Heart left ventricle (tissue), 16 donors: ENCODE results near the gene AP4E1. TPM values are rescaled to one million over a fixed set of nuclear protein-coding genes. Genes with fewer than 3 reads are reported as not detected.

Source experiments
- ATAC-seq, 4 donors: fragments of 200-7000 bp; cut with Tn5 transposase; one replicate each; pipeline ENCODE4 v1.9.1; 2020 to 2022; ENCODE audit warnings: moderate library complexity in 4 of 4, mild to moderate bottlenecking in 3 of 4, moderate number of reproducible peaks in 1 of 4
- DNase-seq, 5 donors: peaks; one replicate each; pipeline ENCODE4 v3.0.0-alpha.2; 2020
- H3K27ac ChIP-seq, 12 donors: fragments of 200-600 bp; sonication (generic) in 4 of 12; one replicate each; pipeline versions ENCODE4 v1.5.0 to v1.8.0; 2016 to 2022; ENCODE audit warnings: mild to moderate bottlenecking in 2 of 12
- H3K27me3 ChIP-seq, 9 donors: fragments of 200-600 bp; sonication (generic) in 2 of 9; one replicate each; pipeline versions ENCODE4 v1.5.1 to v1.8.0; 2016 to 2022; ENCODE audit warnings: mild to moderate bottlenecking in 3 of 9
- H3K36me3 ChIP-seq, 9 donors: fragments of 200-600 bp; sonication (generic) in 2 of 9; one replicate each; pipeline versions ENCODE4 v1.5.0 to v1.8.0; 2018 to 2022; ENCODE audit warnings: mild to moderate bottlenecking in 2 of 9
- H3K4me1 ChIP-seq, 12 donors: fragments of 200-600 bp; sonication (generic) in 4 of 12; one replicate each; pipeline versions ENCODE4 v1.5.0 to v1.8.0; 2016 to 2022; ENCODE audit warnings: mild to moderate bottlenecking in 3 of 12
- H3K4me3 ChIP-seq, 12 donors: fragments of 200-600 bp; sonication (generic) in 4 of 12; one replicate each; pipeline versions ENCODE4 v1.5.0 to v1.8.0; 2017 to 2022; ENCODE audit warnings: mild to moderate bottlenecking in 9 of 12, moderate library complexity in 4 of 12
- H3K9me3 ChIP-seq, 12 donors: fragments of 200-600 bp; sonication (generic) in 4 of 12; one replicate each; pipeline versions ENCODE4 v1.5.0 to v1.8.0; 2016 to 2022; ENCODE audit warnings: mild to moderate bottlenecking in 1 of 12
- CTCF ChIP-seq, 12 donors: fragments of 200-600 bp; sonication (generic) in 4 of 12; IDR thresholded peaks; one replicate each; pipeline versions ENCODE4 v1.5.0 to v1.8.0; 2018 to 2022; ENCODE audit warnings: antibody characterized with exemption in 12 of 12, mild to moderate bottlenecking in 5 of 12
- POLR2A ChIP-seq, 2 donors: fragments of 450-650 bp; IDR thresholded peaks; one replicate each; pipeline ENCODE4 v1.6.1; 2017; ENCODE audit warnings: antibody characterized with exemption in 2 of 2, mild to moderate bottlenecking in 2 of 2, moderate library complexity in 2 of 2
- WGBS, 4 donors: extraction: QIAGEN DNeasy Blood & Tissue Kit in 2 of 4; methylation state at CpG; one replicate each; pipeline versions ENCODE4 v1.1.5 to v1.1.7; 2013 to 2018; 5-methylcytosine and 5-hydroxymethylcytosine counted together
- intact Hi-C, 10 donors: fragments of 100-400 bp; cut with DNase I; formaldehyde crosslinking; loops; one replicate each; pipeline versions ENCODE4 v1.11.1 to v1.14.2; 2022
- polyA plus RNA-seq, 2 donors: library from polyadenylated mRNA; stranded (reverse); fragments of 200-250 nt; gene quantifications; one replicate each; pipeline ENCODE4 v1.2.3, GENCODE V29; 2013
- total RNA-seq, 9 donors: library from RNA; depleted of rRNA in 2 of 9; stranded (reverse); fragments of >200 nt in 2 of 9; fragmentation: NEBNext Ultra II Directional in 3 of 9; extraction: Animal tissue kit (Norgen Biotek cat#: 25700) in 3 of 9; gene quantifications; one replicate each; pipeline versions ENCODE4 v1.1.0 to v1.2.4, GENCODE V29; 2016 to 2023
- donor health status: ischemic (EF 13 %, LVEDD 7.1; RV severe dilation, severe dysfunction).
- donor health status: healthy with polysubstance abuse.
- donor health status: DM: no; HTN: yes; CAD: no.
- donor health status: DM: no; HTN: no; CAD: no.
- donor health status: ischemic (EF 25% LVEDD 6.9; RV normal size, moderate dysfunction).
- donor health status: ischemic (EF 25% LVEDD 5.7; RV mildly dilated, moderate dysfunction).
- donor health status: healthy.
- donor health status: DM: yes; HTN: yes; CAD: no.
- donor health status: ischemic (EF 35%, LVEDD 5.7; RV mildly dilated, moderate dysfunction).
- donor health status: nonischemic (EF 11% LVEDD 7.7; RV severe dilation, severe dysfunction).
- donor health status: DM: yes; HTN: yes; CAD: no.
- donor health status: PGD.
- donor health status: ischemic (EF 29% LVEDD 5.4; RV normal size, mild dysfunction).
- donor health status: nonischemic (EF 23%, LVEDD 6.1; RV moderate dilation, normal function).

Gene AP4E1
- total and polyA plus RNA-seq, 11 donors: 2.2 to 12.0 (median 8.4) TPM

- DNase-seq (no peak), ATAC-seq (no peak)
- Histone ChIP-seq H3K27ac (no peak overlapping the region), H3K9me3 (peaks cover 0 to 71% (median 30%) of the 10 kb centered on the region in 12 donors), H3K36me3 (peaks cover 0 to 66% (median 30%) of the 10 kb centered on the region in 9 donors), H3K27me3 (no peaks in the 10 kb centered on the region), H3K4me3 (no peak overlapping the region), H3K4me1 (no peaks in the 10 kb centered on the region)
- intact Hi-C loops: no loop called here
- TF ChIP-seq POLR2A (IDR thresholded peaks at IDR 0.05) (no peak), CTCF (IDR thresholded peaks at IDR 0.05) (no peak)
Observed at GRCh38 chr15:50964075-50964474, 55.6 kb downstream of the AP4E1 start.

- ATAC-seq: no peak
- Histone ChIP-seq H3K9me3 (peaks cover 0 to 78% (median 41%) of the 10 kb centered on the region in 12 donors), H3K27me3 (no peaks in the 10 kb centered on the region), H3K4me3 (no peak overlapping the region), H3K27ac (no peak overlapping the region), H3K36me3 (peaks cover 0 to 79% (median 34%) of the 10 kb centered on the region in 9 donors), H3K4me1 (no peaks in the 10 kb centered on the region)
- TF ChIP-seq POLR2A (IDR thresholded peaks at IDR 0.05): no peak
- no peak for TF ChIP-seq CTCF (IDR thresholded peaks at IDR 0.05)
- intact Hi-C loops: no loop called here
- DNase-seq: no peak
- 92 to 97% (median 96%) methylated on average over 2 of the region's 2 CpGs for WGBS, 4 donors
Observed at GRCh38 chr15:50968353-50968752, 59.9 kb downstream of the AP4E1 start.

GRCh38 chr15:50970524-50970923, 62.0 kb downstream of the AP4E1 start:
- WGBS, 4 donors: 93 to 99% (median 96%) methylated on average over 2 of the region's 2 CpGs
- H3K4me1 ChIP-seq: no peaks in the 10 kb centered on the region

DNA sequence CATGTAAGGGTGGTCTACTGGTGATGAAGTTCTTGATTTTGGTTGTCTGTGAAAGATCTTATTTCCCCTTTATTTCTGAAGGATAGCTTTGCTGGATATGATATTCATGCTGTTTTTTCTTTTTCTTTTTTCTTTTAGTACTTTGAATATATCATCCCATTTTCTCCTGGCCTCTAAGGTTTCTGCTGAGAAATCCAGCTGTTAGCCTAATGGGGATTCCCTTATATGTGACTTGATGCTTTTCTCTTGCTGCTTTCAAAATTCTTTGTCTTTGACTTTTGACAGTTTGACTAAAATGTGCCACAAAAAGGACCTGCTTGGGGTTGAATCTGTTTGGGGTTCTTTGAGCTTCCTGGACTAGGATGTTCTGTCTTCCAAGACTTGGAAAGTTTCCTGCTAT, 62.6 kb downstream of the AP4E1 start:
- ATAC-seq (no peak), DNase-seq (no peak)
- TF ChIP-seq CTCF (IDR thresholded peaks at IDR 0.05): no peak
- intact Hi-C loops: no loop called here
- Histone ChIP-seq H3K4me1 (peaks cover 0 to under 1% (median 0%) of the 10 kb centered on the region in 12 donors), H3K9me3 (peaks cover 0 to 61% (median 20%) of the 10 kb centered on the region in 12 donors), H3K27ac (no peak overlapping the region), H3K4me3 (no peak overlapping the region), H3K27me3 (no peaks in the 10 kb centered on the region), H3K36me3 (peaks cover 0 to 86% (median 39%) of the 10 kb centered on the region in 9 donors)

More at GRCh38 chr15:50970524-50970923, 62.0 kb downstream of the AP4E1 start:
- TF ChIP-seq CTCF (IDR thresholded peaks at IDR 0.05) (no peak), POLR2A (IDR thresholded peaks at IDR 0.05) (no peak)
- Histone ChIP-seq H3K36me3 (peaks cover 0 to 87% (median 39%) of the 10 kb centered on the region in 9 donors), H3K27ac (no peak overlapping the region), H3K4me3 (no peak overlapping the region), H3K9me3 (peaks cover 0 to 61% (median 23%) of the 10 kb centered on the region in 12 donors), H3K27me3 (no peaks in the 10 kb centered on the region)
- intact Hi-C loops: no loop called here
- DNase-seq (no peak), ATAC-seq (no peak)
